Common myeloid progenitor, CD34-positive (primary cell): ENCODE results near the gene SHISAL2A.
A peak's percentile ranks its signal among the peaks of the same experiment; 100 is the strongest.

Source experiments
- CTCF ChIA-PET: fragments of 350-600 bp; sonication (Branson Sonifier 250); formaldehyde crosslinking; loops from one replicate; lab custom pipeline; 2021; ENCODE audit warnings: antibody characterized with exemption; lab: Charles Lee
- POLR2A ChIA-PET: fragments of 350-600 bp; sonication (Branson Sonifier 250); formaldehyde crosslinking; loops from one replicate; lab custom pipeline; 2021; ENCODE audit warnings: antibody characterized with exemption; lab: Charles Lee
- DNase-seq, 3 donors: peaks; one replicate each; pipeline versions ENCODE4 v3.0.0 to v3.0.0-alpha.2; 2013
- H3K27ac ChIP-seq, 2 experiments: 1 replicate in 1 of 2; 2 replicates in 1 of 2; pipeline ENCODE4 v1.7.0; 2013; ENCODE audit warnings: inconsistent platforms in 2 of 2, low read length in 2 of 2, mild to moderate bottlenecking in 2 of 2, low read depth in 1 of 2, moderate library complexity in 1 of 2; ENCODE audit not compliant: severe bottlenecking in 2 of 2, insufficient read depth in 1 of 2, poor library complexity in 1 of 2
- H3K27me3 ChIP-seq, 5 experiments: replicated peaks in 2 of 5; 1 replicate in 3 of 5; 2 replicates in 2 of 5; pipeline versions ENCODE4 v1.6.1 to v1.7.0; 2013; ENCODE audit warnings: low read length in 4 of 5, mild to moderate bottlenecking in 2 of 5, moderate library complexity in 2 of 5, inconsistent platforms in 1 of 5; ENCODE audit not compliant: insufficient read depth in 5 of 5, control insufficient read depth in 4 of 5
- H3K36me3 ChIP-seq, 4 experiments: 1 replicate in 2 of 4; 2 replicates in 2 of 4; pipeline versions ENCODE4 v1.6.1 to v1.7.0; 2013; ENCODE audit warnings: low read length in 3 of 4, control low read depth in 1 of 4, mild to moderate bottlenecking in 1 of 4; ENCODE audit not compliant: control insufficient read depth in 4 of 4, insufficient read depth in 4 of 4
- H3K4me1 ChIP-seq, 4 experiments: 1 replicate in 3 of 4; 2 replicates in 1 of 4; pipeline versions ENCODE4 v1.6.1 to v1.7.1; 2013; ENCODE audit warnings: low read length in 3 of 4, mild to moderate bottlenecking in 3 of 4, control low read depth in 1 of 4, inconsistent platforms in 1 of 4, moderate library complexity in 1 of 4; ENCODE audit not compliant: control insufficient read depth in 4 of 4, insufficient read depth in 4 of 4; ENCODE audit errors: control extremely low read depth in 1 of 4
- H3K4me3 ChIP-seq, 7 experiments: 1 replicate in 4 of 7; 2 replicates in 3 of 7; pipeline versions ENCODE4 v1.5.1 to v1.7.0; 2013; ENCODE audit warnings: mild to moderate bottlenecking in 7 of 7, low read length in 6 of 7, moderate library complexity in 6 of 7, inconsistent platforms in 2 of 7, low read depth in 2 of 7, control low read depth in 1 of 7; ENCODE audit not compliant: insufficient read depth in 4 of 7, control insufficient read depth in 1 of 7; ENCODE audit errors: extremely low read depth in 1 of 7
- H3K9me3 ChIP-seq, 5 experiments: 1 replicate in 4 of 5; 2 replicates in 1 of 5; pipeline versions ENCODE4 v1.6.1 to v1.7.1; 2013; ENCODE audit warnings: low read length in 4 of 5, mild to moderate bottlenecking in 2 of 5, inconsistent platforms in 1 of 5, low read depth in 1 of 5, moderate library complexity in 1 of 5; ENCODE audit not compliant: control insufficient read depth in 4 of 5, insufficient read depth in 2 of 5; ENCODE audit errors: control extremely low read depth in 1 of 5
- WGBS: methylation state at CpG from one replicate; pipeline ENCODE4 v1.1.5; 2013; ENCODE audit not compliant: insufficient coverage; 5-methylcytosine and 5-hydroxymethylcytosine counted together

Gene SHISAL2A

GRCh38 chr1:52601991-52602855 is 30.7 kb upstream of the SHISAL2A start, which contains the start of gene GPX7:
TSS of gene GPX7 (plus strand) at chr1:52602371. CDS start at chr1:52602410, 39 bp downstream.
- peaks cover 2 to 13% (median 6%) of the 10 kb centered on the region in 4 experiments for H3K36me3 ChIP-seq
- no peaks in the 10 kb centered on the region for H3K9me3 ChIP-seq
- peak; percentile 49 to 82 (median 73) for DNase-seq
- WGBS, result under 1% methylated on average over 84 of the region's 97 CpGs
- H3K27me3 ChIP-seq, result peaks cover 0 to 2% (median 0%) of the 10 kb centered on the region in 5 experiments
- H3K4me3 ChIP-seq, result peak within 1 kb of the TSS; percentile 48 to 76 (median 65)
- H3K27ac ChIP-seq, result no peak within 1 kb of the TSS
- POLR2A ChIA-PET, result interaction anchor here (0.5 to 0.9 kb wide), 3 partner anchors 49 to 749 kb away, joined by 3 read pairs; no protein-coding TSS in a partner anchor
- peaks cover 2 to 21% (median 18%) of the 10 kb centered on the region in 4 experiments for H3K4me1 ChIP-seq
- CTCF ChIA-PET, result interaction anchor here (0.9 kb wide), 2 partner anchors 49 to 84 kb away, joined by 3 to 4 read pairs; partner anchors contain the start of gene TUT4

- no peak overlapping the region for H3K27ac ChIP-seq
- H3K4me1 ChIP-seq, result peaks cover 2 to 21% (median 18%) of the 10 kb centered on the region in 4 experiments
- 49% methylated on average over 20 of the region's 21 CpGs for WGBS
- no peak for DNase-seq
- H3K27me3 ChIP-seq, result peaks cover 0 to 2% (median 0%) of the 10 kb centered on the region in 5 experiments
- no peaks in the 10 kb centered on the region for H3K9me3 ChIP-seq
- H3K36me3 ChIP-seq, result peaks cover 2 to 22% (median 13%) of the 10 kb centered on the region in 4 experiments
- H3K4me3 ChIP-seq, result peak overlapping the region; percentile 48 to 76 (median 65)
- ChIA-PET POLR2A (interaction anchor here (0.9 to 1.4 kb wide), 3 partner anchors 10 to 50 kb away, joined by 3 read pairs; partner anchors contain the start of gene TUT4), CTCF (interaction anchor here (1.6 to 1.8 kb wide), 2 partner anchors 30 to 50 kb away, joined by 3 to 5 read pairs; partner anchors contain the start of genes SHISAL2A and TUT4)
Measured at GRCh38 chr1:52602856-52603600, 29.9 kb upstream of the SHISAL2A start.

- 84% methylated on average over 3 of the region's 6 CpGs for WGBS
- H3K27ac ChIP-seq, result no peak overlapping the region
- H3K27me3 ChIP-seq, result peaks cover 0 to 2% (median 0%) of the 10 kb centered on the region in 5 experiments
- peaks cover 2 to 21% (median 18%) of the 10 kb centered on the region in 4 experiments for H3K4me1 ChIP-seq
- ChIA-PET CTCF (interaction anchor here (1.6 to 1.8 kb wide), 2 partner anchors 29 to 51 kb away, joined by 3 to 5 read pairs; partner anchors contain the start of genes SHISAL2A and TUT4), POLR2A (interaction anchor here (0.9 to 1.4 kb wide), 2 partner anchors 10 to 51 kb away, joined by 3 read pairs; partner anchors contain the start of gene TUT4)
- DNase-seq, result no peak
- peak overlapping the region in 1 of 7 experiments; percentile 74 for H3K4me3 ChIP-seq
- no peaks in the 10 kb centered on the region for H3K9me3 ChIP-seq
- H3K36me3 ChIP-seq, result peaks cover 2 to 28% (median 16%) of the 10 kb centered on the region in 4 experiments
Measured at GRCh38 chr1:52603630-52604029, 29.3 kb upstream of the SHISAL2A start.

- no peak overlapping the region for H3K4me3 ChIP-seq
- CTCF ChIA-PET, result interaction anchor here (1.1 to 1.8 kb wide), 3 partner anchors 11 to 51 kb away, joined by 3 to 5 read pairs (median 5); partner anchors contain the start of genes SHISAL2A and TUT4
Measured at GRCh38 chr1:52604063-52604770, 28.8 kb upstream of the SHISAL2A start.

GRCh38 chr1:52613636-52614373 is 19.2 kb upstream of the SHISAL2A start:
- ChIA-PET CTCF (no interaction called here), POLR2A (interaction anchor here (0.7 to 1.5 kb wide), 3 partner anchors 10 to 20 kb away, joined by 3 read pairs; no protein-coding TSS in a partner anchor)
- no peak overlapping the region for H3K27ac ChIP-seq
- no peaks in the 10 kb centered on the region for H3K27me3 ChIP-seq
- H3K4me1 ChIP-seq, result peaks cover 0 to 2% (median 1%) of the 10 kb centered on the region in 4 experiments
- WGBS, result 75% methylated on average over 2 of the region's 2 CpGs
- H3K36me3 ChIP-seq, result peaks cover 0 to 8% (median under 1%) of the 10 kb centered on the region in 4 experiments
- no peaks in the 10 kb centered on the region for H3K9me3 ChIP-seq
- H3K4me3 ChIP-seq, result no peak overlapping the region
- DNase-seq, result peak; percentile 48 to 54 (median 48)

More at GRCh38 chr1:52604063-52604770, 28.8 kb upstream of the SHISAL2A start:
- peaks cover 2 to 21% (median 18%) of the 10 kb centered on the region in 4 experiments for H3K4me1 ChIP-seq
- peaks cover 2 to 32% (median 17%) of the 10 kb centered on the region in 4 experiments for H3K36me3 ChIP-seq
- WGBS, result 67% methylated on average over 1 of the region's 3 CpGs
- DNase-seq, result no peak
- POLR2A ChIA-PET, result interaction anchor here (0.6 to 1.4 kb wide), 3 partner anchors 8 to 51 kb away, joined by 3 read pairs; partner anchors contain the start of gene TUT4
- H3K9me3 ChIP-seq, result no peaks in the 10 kb centered on the region
- H3K27me3 ChIP-seq, result peaks cover 0 to 2% (median 0%) of the 10 kb centered on the region in 5 experiments
- no peak overlapping the region for H3K27ac ChIP-seq
